GM20000 (cell line): Measurements from ENCODE around the gene OR2T1.
"Not testable (repeated sequence)": the region's sequence is repeated elsewhere in the genome, so short reads cannot be mapped to it uniquely, and the experiment has no call there.

ENCODE experiments used
- DNase-seq: peaks from one replicate; pipeline ENCODE4 v3.0.0; 2012; ENCODE audit warnings: low spot score

The OR2T1 gene

DNA sequence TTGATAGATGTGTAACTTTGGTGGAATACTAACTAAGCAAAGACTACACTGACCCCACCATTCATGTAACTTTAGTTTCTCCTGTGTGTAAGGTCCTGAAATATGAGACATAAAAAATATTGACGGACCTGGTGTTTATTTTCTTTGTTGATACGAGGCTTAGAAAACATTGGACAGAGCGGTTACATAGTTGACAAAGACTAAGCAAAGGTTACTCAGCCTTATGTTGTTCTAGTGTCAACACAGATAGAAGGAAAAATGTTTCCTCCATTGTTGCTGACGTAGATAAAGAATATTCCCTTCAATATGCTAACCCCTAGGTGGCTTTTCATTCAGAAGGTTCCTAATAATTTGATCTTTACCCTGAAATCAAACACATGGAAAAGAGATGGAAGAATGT, 52.2 kb downstream of the OR2T1 start:
- DNase-seq: not testable (repeated sequence)

DNA sequence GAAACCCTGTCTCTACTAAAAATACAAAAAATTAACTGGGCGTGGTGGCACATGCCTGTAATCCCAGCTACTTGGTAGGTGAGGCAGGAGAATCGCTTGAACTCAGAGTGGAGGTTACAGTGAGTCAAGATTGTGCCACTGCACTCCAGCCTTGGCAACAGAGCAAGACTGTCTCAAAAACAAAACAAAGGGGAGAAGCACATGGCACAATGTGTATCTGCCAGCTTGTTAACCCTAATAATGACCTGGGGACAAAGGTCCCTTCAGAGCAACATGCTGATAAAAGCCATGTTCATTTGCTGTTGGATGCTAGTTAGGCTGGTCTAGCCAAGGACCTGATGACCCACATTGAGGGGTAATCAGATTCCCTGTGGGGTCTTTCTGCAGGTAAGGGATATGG, 53.8 kb downstream of the OR2T1 start:
- not testable (repeated sequence) for DNase-seq
